G401 (cell line): Measurements from ENCODE around the gene SIMC1. TPM values are rescaled to one million over a fixed set of nuclear protein-coding genes. Genes with fewer than 3 reads are reported as not detected.
"Not testable (repeated sequence)": the region's sequence is repeated elsewhere in the genome, so short reads cannot be mapped to it uniquely, and the experiment has no call there.

Experiments
- DNase-seq: peaks from one replicate; pipeline ENCODE4 v3.0.0-alpha.2; 2015; ENCODE audit warnings: low spot score
- in situ Hi-C: cut with HindIII; loops from 2 replicates; pipeline ENCODE4 v1.10.0; 2016; ENCODE audit warnings: low sequenced_read_pairs, mixed read lengths
- total RNA-seq: library from RNA; depleted of rRNA; stranded (reverse); fragments of >200 nt; shearing (Covaris generic); gene quantifications from 2 replicates; pipeline ENCODE4 v1.2.3, GENCODE V29; 2014

SIMC1 gene
- total RNA-seq, 1 experiment from 2014 or later = 11.8 TPM

- in situ Hi-C loops, DNase-seq: not testable (repeated sequence)
These were observed 22.5 kb downstream of the SIMC1 start for GRCh38 chr5:176260682-176261081.

- in situ Hi-C loops, DNase-seq: not testable (repeated sequence)
These were observed 28.2 kb downstream of the SIMC1 start for GRCh38 chr5:176266448-176266847.

GRCh38 chr5:176289018-176289417, 50.8 kb downstream of the SIMC1 start:
- in situ Hi-C loops, DNase-seq: not testable (repeated sequence)

GRCh38 chr5:176290057-176290840, 52.0 kb downstream of the SIMC1 start:
- in situ Hi-C loops, DNase-seq: not testable (repeated sequence)

- DNase-seq, in situ Hi-C loops: not testable (repeated sequence)
These were observed 67.1 kb downstream of the SIMC1 start for GRCh38 chr5:176305356-176305755.

- in situ Hi-C loops = no loop called here
- DNase-seq = no peak
These were observed 79.5 kb downstream of the SIMC1 start for GRCh38 chr5:176317534-176318374.

- peak; percentile 16 for DNase-seq
These were observed 81.8 kb downstream of the SIMC1 start for GRCh38 chr5:176319827-176320554.

GRCh38 chr5:176320577-176320976, 82.4 kb downstream of the SIMC1 start:
- in situ Hi-C loops = no loop called here

More at GRCh38 chr5:176319827-176320554, 81.8 kb downstream of the SIMC1 start:
- in situ Hi-C loops = no loop called here

GRCh38 chr5:176334031-176334770, 96.0 kb downstream of the SIMC1 start:
- in situ Hi-C loops = no loop called here
- no peak for DNase-seq

More at GRCh38 chr5:176320577-176320976, 82.4 kb downstream of the SIMC1 start:
- no peak for DNase-seq

GRCh38 chr5:176337913-176338312, 99.7 kb downstream of the SIMC1 start:
- in situ Hi-C loops = no loop called here
- DNase-seq = no peak

GRCh38 chr5:176339304-176339703, 101.1 kb downstream of the SIMC1 start:
- no peak for DNase-seq
- in situ Hi-C loops = no loop called here

GRCh38 chr5:176341325-176342157, 103.3 kb downstream of the SIMC1 start:
- no peak for DNase-seq
- in situ Hi-C loops = no loop called here

GRCh38 chr5:176342158-176342483, 103.9 kb downstream of the SIMC1 start:
- in situ Hi-C loops = no loop called here
- no peak for DNase-seq

- no peak for DNase-seq
- in situ Hi-C loops = no loop called here
These were observed 104.7 kb downstream of the SIMC1 start for GRCh38 chr5:176342766-176343458.

GRCh38 chr5:176350416-176350815, 112.2 kb downstream of the SIMC1 start:
- in situ Hi-C loops = no loop called here
- DNase-seq = no peak

GRCh38 chr5:176352116-176352878, 114.1 kb downstream of the SIMC1 start:
- in situ Hi-C loops = no loop called here
- DNase-seq = no peak

- no peak for DNase-seq
- in situ Hi-C loops = no loop called here
These were observed 115.3 kb downstream of the SIMC1 start for GRCh38 chr5:176353533-176353932.
